Mesendoderm (in vitro differentiated cells): ENCODE results near the gene HMGN5.

Experiments used
- DNase-seq: peaks from one replicate; pipeline ENCODE4 v3.0.0; 2013
- H2AK5ac ChIP-seq: 2 replicates; pipeline ENCODE4 v1.6.1; 2013; ENCODE audit warnings: low read length, inconsistent platforms
- H2BK120ac ChIP-seq: 2 replicates; pipeline ENCODE4 v1.6.1; 2013; ENCODE audit warnings: low read depth, mild to moderate bottlenecking, low read length, moderate library complexity, mixed read lengths
- H2BK15ac ChIP-seq: replicated peaks from 2 replicates; pipeline ENCODE4 v1.6.1; 2013; ENCODE audit warnings: low read depth, mild to moderate bottlenecking, moderate library complexity
- H2BK5ac ChIP-seq: 2 replicates; pipeline ENCODE4 v1.6.1; 2013; ENCODE audit warnings: low read length, inconsistent platforms
- H3K18ac ChIP-seq: 2 replicates; pipeline ENCODE4 v1.6.1; 2013; ENCODE audit warnings: mild to moderate bottlenecking, low read length, mixed read lengths
- H3K23ac ChIP-seq: one replicate; pipeline ENCODE4 v1.6.1; 2013; ENCODE audit warnings: low read length
- H3K27ac ChIP-seq: 2 replicates; pipeline ENCODE4 v1.5.1; 2013; ENCODE audit warnings: low read depth, mild to moderate bottlenecking, inconsistent platforms, low read length, moderate library complexity
- H3K27me3 ChIP-seq: 2 replicates; pipeline ENCODE4 v1.6.1; 2013; ENCODE audit warnings: low read length, control low read depth, mild to moderate bottlenecking, inconsistent platforms; ENCODE audit not compliant: insufficient read depth, poor library complexity
- H3K36me3 ChIP-seq: 2 replicates; pipeline ENCODE4 v1.6.1; 2013; ENCODE audit warnings: low read length, inconsistent platforms; ENCODE audit not compliant: control insufficient read depth, insufficient read depth
- H3K4ac ChIP-seq: one replicate; pipeline ENCODE4 v1.6.1; 2013; ENCODE audit warnings: low read depth, mild to moderate bottlenecking, low read length, moderate library complexity
- H3K4me1 ChIP-seq: 2 replicates; pipeline ENCODE4 v1.6.1; 2013; ENCODE audit warnings: low read depth, low read length, inconsistent platforms; ENCODE audit not compliant: control insufficient read depth
- H3K4me2 ChIP-seq: 2 replicates; pipeline ENCODE4 v1.6.1; 2013; ENCODE audit warnings: low read length
- H3K4me3 ChIP-seq: 2 replicates; pipeline ENCODE4 v1.5.1; 2013; ENCODE audit warnings: mild to moderate bottlenecking, low read length
- H3K56ac ChIP-seq: one replicate; pipeline ENCODE4 v1.6.1; 2013; ENCODE audit warnings: low read length
- H3K79me1 ChIP-seq: 2 replicates; pipeline ENCODE4 v1.6.1; 2013; ENCODE audit warnings: low read length, inconsistent platforms
- H3K79me2 ChIP-seq: 2 replicates; pipeline ENCODE4 v1.6.1; 2013; ENCODE audit warnings: mild to moderate bottlenecking, low read length; ENCODE audit not compliant: control insufficient read depth, insufficient read depth
- H3K9ac ChIP-seq: 2 replicates; pipeline ENCODE4 v1.6.1; 2013; ENCODE audit warnings: low read length, inconsistent platforms
- H4K5ac ChIP-seq: one replicate; pipeline ENCODE4 v1.6.1; 2013; ENCODE audit warnings: low read length
- H4K8ac ChIP-seq: one replicate; pipeline ENCODE4 v1.6.1; 2013; ENCODE audit warnings: low read depth, mild to moderate bottlenecking, control low read depth, low read length, moderate library complexity
- whole genome bisulfite sequencing: extraction: QIAGEN DNeasy Blood & Tissue Kit; methylation state at CpG from one replicate; pipeline ENCODE4 v1.1.7; 2013; ENCODE audit warnings: low lambda C conversion rate, missing lambda C conversion rate; ENCODE audit not compliant: insufficient coverage; ENCODE audit errors: extremely low coverage; 5-methylcytosine and 5-hydroxymethylcytosine counted together

The HMGN5 gene

GRCh38 chrX:81232218-81232617 lies 30.5 kb upstream of the HMGN5 start:
- WGBS, result 100% methylated on average over 1 of the region's 1 CpG
- Histone ChIP-seq H3K36me3 (no peaks in the 10 kb centered on the region), H3K23ac (no peak overlapping the region), H3K4me1 (no peaks in the 10 kb centered on the region), H3K79me1 (no peaks in the 10 kb centered on the region), H3K4me2 (no peak overlapping the region), H4K8ac (no peak overlapping the region), H3K4ac (no peak overlapping the region), H4K5ac (no peak overlapping the region), H2BK120ac (no peak overlapping the region), H2BK15ac (no peak overlapping the region), H3K4me3 (no peak overlapping the region), H2BK5ac (no peak overlapping the region), H2AK5ac (no peak overlapping the region), H3K27me3 (no peaks in the 10 kb centered on the region), H3K56ac (no peak overlapping the region), H3K18ac (no peak overlapping the region), H3K27ac (no peak overlapping the region), H3K9ac (no peak overlapping the region), H3K79me2 (no peaks in the 10 kb centered on the region)
- DNase-seq, result no peak

GRCh38 chrX:81231476-81231875 lies 29.8 kb upstream of the HMGN5 start:
- H3K56ac ChIP-seq, result no peak overlapping the region
- DNase-seq, result no peak
- H3K27ac ChIP-seq, result no peak overlapping the region
- H4K8ac ChIP-seq, result no peak overlapping the region
- H3K79me2 ChIP-seq, result no peaks in the 10 kb centered on the region
- no peak overlapping the region for H3K18ac ChIP-seq
- no peaks in the 10 kb centered on the region for H3K36me3 ChIP-seq
- no peak overlapping the region for H2BK15ac ChIP-seq
- no peak overlapping the region for H2AK5ac ChIP-seq
- no peaks in the 10 kb centered on the region for H3K79me1 ChIP-seq
- H2BK120ac ChIP-seq, result no peak overlapping the region
- no peaks in the 10 kb centered on the region for H3K4me1 ChIP-seq
- H4K5ac ChIP-seq, result no peak overlapping the region
- no peak overlapping the region for H3K23ac ChIP-seq
- H2BK5ac ChIP-seq, result no peak overlapping the region
- no peak overlapping the region for H3K9ac ChIP-seq
- no peak overlapping the region for H3K4me2 ChIP-seq
- H3K27me3 ChIP-seq, result no peaks in the 10 kb centered on the region
- no peak overlapping the region for H3K4ac ChIP-seq
- no CpG with 5 or more reads among the region's 1 CpG for WGBS
- no peak overlapping the region for H3K4me3 ChIP-seq

GRCh38 chrX:81229901-81230300 lies 28.2 kb upstream of the HMGN5 start:
- Histone ChIP-seq H3K9ac (no peak overlapping the region), H2AK5ac (no peak overlapping the region), H3K4me2 (no peak overlapping the region), H4K5ac (no peak overlapping the region), H3K27ac (no peak overlapping the region), H3K18ac (no peak overlapping the region), H3K4ac (no peak overlapping the region), H2BK5ac (no peak overlapping the region), H3K36me3 (no peaks in the 10 kb centered on the region), H3K4me3 (no peak overlapping the region), H3K27me3 (no peaks in the 10 kb centered on the region), H3K79me1 (no peaks in the 10 kb centered on the region), H4K8ac (no peak overlapping the region), H3K4me1 (no peaks in the 10 kb centered on the region), H2BK15ac (no peak overlapping the region), H2BK120ac (no peak overlapping the region), H3K79me2 (no peaks in the 10 kb centered on the region), H3K56ac (no peak overlapping the region), H3K23ac (no peak overlapping the region)
- WGBS, result no CpG with 5 or more reads among the region's 2 CpGs
- no peak for DNase-seq

GRCh38 chrX:81229229-81229628 lies 27.5 kb upstream of the HMGN5 start:
- Histone ChIP-seq H3K23ac (no peak overlapping the region), H3K56ac (no peak overlapping the region), H3K27ac (no peak overlapping the region), H3K4me3 (no peak overlapping the region), H2BK120ac (no peak overlapping the region), H3K79me2 (no peaks in the 10 kb centered on the region), H3K4ac (no peak overlapping the region), H3K9ac (no peak overlapping the region), H3K27me3 (no peaks in the 10 kb centered on the region), H4K8ac (no peak overlapping the region), H3K18ac (no peak overlapping the region), H3K4me2 (no peak overlapping the region), H2AK5ac (no peak overlapping the region), H2BK15ac (no peak overlapping the region), H4K5ac (no peak overlapping the region), H2BK5ac (no peak overlapping the region), H3K79me1 (no peaks in the 10 kb centered on the region), H3K4me1 (no peaks in the 10 kb centered on the region), H3K36me3 (no peaks in the 10 kb centered on the region)
- DNase-seq, result no peak
- no CpG with 5 or more reads among the region's 3 CpGs for WGBS

GRCh38 chrX:81215685-81216084 lies 14.0 kb upstream of the HMGN5 start:
- H3K18ac ChIP-seq, result no peak overlapping the region
- no peak overlapping the region for H4K5ac ChIP-seq
- H3K36me3 ChIP-seq, result no peaks in the 10 kb centered on the region
- H3K79me2 ChIP-seq, result no peaks in the 10 kb centered on the region
- H4K8ac ChIP-seq, result no peak overlapping the region
- no peak overlapping the region for H3K27ac ChIP-seq
- DNase-seq, result no peak
- H3K79me1 ChIP-seq, result no peaks in the 10 kb centered on the region
- no peak overlapping the region for H2BK15ac ChIP-seq
- no peak overlapping the region for H2AK5ac ChIP-seq
- no peak overlapping the region for H3K4ac ChIP-seq
- H3K9ac ChIP-seq, result no peak overlapping the region
- H3K4me2 ChIP-seq, result no peak overlapping the region
- H2BK120ac ChIP-seq, result no peak overlapping the region
- no peak overlapping the region for H2BK5ac ChIP-seq
- H3K23ac ChIP-seq, result no peak overlapping the region
- no peak overlapping the region for H3K4me3 ChIP-seq
- H3K27me3 ChIP-seq, result no peaks in the 10 kb centered on the region
- WGBS, result no CpG with 5 or more reads among the region's 1 CpG
- no peaks in the 10 kb centered on the region for H3K4me1 ChIP-seq
- no peak overlapping the region for H3K56ac ChIP-seq

GRCh38 chrX:81208916-81209315 lies 7.2 kb upstream of the HMGN5 start:
- H3K4me1 ChIP-seq, result no peaks in the 10 kb centered on the region
- no peak overlapping the region for H3K4ac ChIP-seq
- H3K27me3 ChIP-seq, result no peaks in the 10 kb centered on the region
- H3K23ac ChIP-seq, result no peak overlapping the region
- H2BK15ac ChIP-seq, result no peak overlapping the region
- no peaks in the 10 kb centered on the region for H3K79me1 ChIP-seq
- WGBS, result no CpG with 5 or more reads among the region's 8 CpGs
- H3K36me3 ChIP-seq, result no peaks in the 10 kb centered on the region
- H4K8ac ChIP-seq, result no peak overlapping the region
- DNase-seq, result no peak
- H3K4me2 ChIP-seq, result no peak overlapping the region
- H3K9ac ChIP-seq, result no peak overlapping the region
- H2BK5ac ChIP-seq, result no peak overlapping the region
- H2AK5ac ChIP-seq, result no peak overlapping the region
- no peak overlapping the region for H3K56ac ChIP-seq
- no peak overlapping the region for H3K18ac ChIP-seq
- H3K4me3 ChIP-seq, result no peak overlapping the region
- no peak overlapping the region for H4K5ac ChIP-seq
- no peak overlapping the region for H3K27ac ChIP-seq
- no peak overlapping the region for H2BK120ac ChIP-seq
- peaks cover 2% of the 10 kb centered on the region for H3K79me2 ChIP-seq
